HG02870 (cell line): ENCODE measurements around the gene PACRG.

Source experiments
- ATAC-seq: cut with Tn5 transposase; IDR thresholded peaks from one replicate; pipeline ENCODE4 v1.9.1; 2021; ENCODE audit warnings: mild to moderate bottlenecking, moderate library complexity; ENCODE audit not compliant: unreplicated experiment

The PACRG gene

GRCh38 chr6:162921510-162922040, 193.8 kb downstream of the PACRG start:
- no peak for ATAC-seq

- no peak for ATAC-seq
Measured at GRCh38 chr6:162922563-162923166, 194.9 kb downstream of the PACRG start.

GRCh38 chr6:162934844-162935243, 207.1 kb downstream of the PACRG start:
- ATAC-seq: no peak

- no peak for ATAC-seq
Measured at GRCh38 chr6:162940426-162940825, 212.7 kb downstream of the PACRG start.

- ATAC-seq: no peak
Measured at GRCh38 chr6:162941128-162941527, 213.4 kb downstream of the PACRG start.

- ATAC-seq: no peak
Measured at GRCh38 chr6:162942866-162943265, 215.1 kb downstream of the PACRG start.

GRCh38 chr6:162943369-162943768, 215.6 kb downstream of the PACRG start:
- no peak for ATAC-seq

GRCh38 chr6:162951164-162951743, 223.5 kb downstream of the PACRG start:
- no peak for ATAC-seq

- ATAC-seq: no peak
Measured at GRCh38 chr6:162952423-162952822, 224.6 kb downstream of the PACRG start.

- no peak for ATAC-seq
Measured at GRCh38 chr6:162957062-162957461, 229.3 kb downstream of the PACRG start.

GRCh38 chr6:162960679-162961457, 233.1 kb downstream of the PACRG start:
- ATAC-seq: no peak

GRCh38 chr6:162962093-162962492, 234.3 kb downstream of the PACRG start:
- ATAC-seq: no peak

GRCh38 chr6:162963861-162964260, 236.1 kb downstream of the PACRG start:
- ATAC-seq: no peak

GRCh38 chr6:162964488-162965140, 236.8 kb downstream of the PACRG start:
- no peak for ATAC-seq

- no peak for ATAC-seq
Measured at GRCh38 chr6:162965366-162965765, 237.6 kb downstream of the PACRG start.

- no peak for ATAC-seq
Measured at GRCh38 chr6:162970246-162970645, 242.5 kb downstream of the PACRG start.

- no peak for ATAC-seq
Measured at GRCh38 chr6:162971356-162971755, 243.6 kb downstream of the PACRG start.

- ATAC-seq: no peak
Measured at GRCh38 chr6:162973151-162973872, 245.5 kb downstream of the PACRG start.

GRCh38 chr6:162973980-162974379, 246.2 kb downstream of the PACRG start:
- ATAC-seq: no peak

- ATAC-seq: no peak
Measured at GRCh38 chr6:162974685-162975084, 246.9 kb downstream of the PACRG start.

GRCh38 chr6:162976141-162976540, 248.4 kb downstream of the PACRG start:
- no peak for ATAC-seq
